GM12873 (cell line): ENCODE data around the gene NHLH2.

Experiments used
- TF ChIP-seq, protein P1 (sequence below): IDR thresholded peaks from 2 replicates; pipeline ENCODE4 v1.5.1; 2012; ENCODE audit warnings: low read depth, mild to moderate bottlenecking, moderate library complexity, low read length, control low read depth; ENCODE audit not compliant: insufficient read depth; ENCODE audit errors: missing control alignments

The NHLH2 gene

GRCh38 chr1:115811140-115811828 lies 29.6 kb downstream of the NHLH2 start:
- TF ChIP-seq, protein P1, sequence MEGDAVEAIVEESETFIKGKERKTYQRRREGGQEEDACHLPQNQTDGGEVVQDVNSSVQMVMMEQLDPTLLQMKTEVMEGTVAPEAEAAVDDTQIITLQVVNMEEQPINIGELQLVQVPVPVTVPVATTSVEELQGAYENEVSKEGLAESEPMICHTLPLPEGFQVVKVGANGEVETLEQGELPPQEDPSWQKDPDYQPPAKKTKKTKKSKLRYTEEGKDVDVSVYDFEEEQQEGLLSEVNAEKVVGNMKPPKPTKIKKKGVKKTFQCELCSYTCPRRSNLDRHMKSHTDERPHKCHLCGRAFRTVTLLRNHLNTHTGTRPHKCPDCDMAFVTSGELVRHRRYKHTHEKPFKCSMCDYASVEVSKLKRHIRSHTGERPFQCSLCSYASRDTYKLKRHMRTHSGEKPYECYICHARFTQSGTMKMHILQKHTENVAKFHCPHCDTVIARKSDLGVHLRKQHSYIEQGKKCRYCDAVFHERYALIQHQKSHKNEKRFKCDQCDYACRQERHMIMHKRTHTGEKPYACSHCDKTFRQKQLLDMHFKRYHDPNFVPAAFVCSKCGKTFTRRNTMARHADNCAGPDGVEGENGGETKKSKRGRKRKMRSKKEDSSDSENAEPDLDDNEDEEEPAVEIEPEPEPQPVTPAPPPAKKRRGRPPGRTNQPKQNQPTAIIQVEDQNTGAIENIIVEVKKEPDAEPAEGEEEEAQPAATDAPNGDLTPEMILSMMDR, result no peak

GRCh38 chr1:115810609-115811008 lies 30.3 kb downstream of the NHLH2 start:
- TF ChIP-seq, protein P1, result no peak

DNA sequence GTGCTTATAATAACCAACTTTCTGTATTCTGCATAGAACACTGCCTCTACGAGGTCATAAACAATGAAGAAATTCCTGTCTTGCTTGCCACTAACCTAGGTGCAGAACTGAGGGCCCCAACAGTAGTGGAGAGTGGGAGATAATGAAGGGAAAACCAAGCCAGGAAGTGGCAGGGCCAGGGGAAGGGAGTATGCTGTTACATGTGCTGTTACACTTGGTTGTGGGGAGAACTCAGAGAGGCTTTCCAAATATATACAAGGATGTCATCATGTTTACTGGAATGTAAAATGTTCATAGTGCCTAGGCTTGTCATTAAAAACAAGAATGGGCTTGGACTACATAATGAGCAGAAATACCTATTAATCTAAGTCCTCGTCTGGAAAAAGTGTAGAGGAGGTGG lies 31.1 kb downstream of the NHLH2 start:
- TF ChIP-seq, protein P1, result no peak

- TF ChIP-seq, protein P1, result no peak
Measured at GRCh38 chr1:115809076-115809475, 31.9 kb downstream of the NHLH2 start.

GRCh38 chr1:115807723-115808122 lies 33.2 kb downstream of the NHLH2 start:
- TF ChIP-seq, protein P1, result peak; percentile 73

DNA sequence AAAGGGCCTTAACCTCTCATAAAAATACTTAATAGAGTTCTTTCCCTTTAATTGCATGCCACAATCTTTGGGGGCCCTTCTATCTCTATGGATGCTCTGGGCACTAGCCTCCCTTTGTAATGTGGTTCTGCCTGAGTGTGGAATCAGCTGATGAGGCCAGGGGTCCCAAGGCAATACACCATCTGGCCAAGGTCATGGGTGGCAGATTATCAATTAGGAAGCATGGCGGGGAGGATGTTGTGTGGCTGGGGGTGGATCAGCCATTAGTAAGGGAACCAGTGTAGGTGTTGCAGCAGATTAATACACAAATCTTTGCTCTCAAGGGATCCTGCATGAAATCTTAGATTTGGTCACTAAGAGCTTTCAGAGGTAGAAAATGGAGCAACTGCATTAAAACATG lies 35.3 kb downstream of the NHLH2 start:
- TF ChIP-seq, protein P1, result no peak

- TF ChIP-seq, protein P1, result no peak
Measured at GRCh38 chr1:115802416-115802815, 38.5 kb downstream of the NHLH2 start.
